Stimulated activated CD8-positive, alpha-beta memory T cell treated with anti-CD3 and anti-CD28 coated beads, Interleukin-15, amount 100 ng/mL, for 24 hours (primary cell): ENCODE results near the gene RASSF1.
"Not testable (repeated sequence)": the region's sequence is repeated elsewhere in the genome, so short reads cannot be mapped to it uniquely, and the experiment has no call there.

Source experiments
- DNase-seq: peaks from one replicate; pipeline ENCODE4 v3.0.0-alpha.2; 2020; ENCODE audit warnings: low read depth

RASSF1 gene

GRCh38 chr3:50323614-50324199 is 16.9 kb downstream of the RASSF1 start:
- DNase-seq: no peak

- no peak for DNase-seq
Measured at GRCh38 chr3:50323092-50323600, 17.5 kb downstream of the RASSF1 start.

GRCh38 chr3:50322386-50323091 is 18.1 kb downstream of the RASSF1 start, which contains the start of gene HYAL2:
TSS of gene HYAL2 (minus strand) at chr3:50322745. CDS start at chr3:50320489, 2,256 bp downstream.
- DNase-seq: no peak

- DNase-seq: no peak
Measured at GRCh38 chr3:50322115-50322385, 18.6 kb downstream of the RASSF1 start.

DNA sequence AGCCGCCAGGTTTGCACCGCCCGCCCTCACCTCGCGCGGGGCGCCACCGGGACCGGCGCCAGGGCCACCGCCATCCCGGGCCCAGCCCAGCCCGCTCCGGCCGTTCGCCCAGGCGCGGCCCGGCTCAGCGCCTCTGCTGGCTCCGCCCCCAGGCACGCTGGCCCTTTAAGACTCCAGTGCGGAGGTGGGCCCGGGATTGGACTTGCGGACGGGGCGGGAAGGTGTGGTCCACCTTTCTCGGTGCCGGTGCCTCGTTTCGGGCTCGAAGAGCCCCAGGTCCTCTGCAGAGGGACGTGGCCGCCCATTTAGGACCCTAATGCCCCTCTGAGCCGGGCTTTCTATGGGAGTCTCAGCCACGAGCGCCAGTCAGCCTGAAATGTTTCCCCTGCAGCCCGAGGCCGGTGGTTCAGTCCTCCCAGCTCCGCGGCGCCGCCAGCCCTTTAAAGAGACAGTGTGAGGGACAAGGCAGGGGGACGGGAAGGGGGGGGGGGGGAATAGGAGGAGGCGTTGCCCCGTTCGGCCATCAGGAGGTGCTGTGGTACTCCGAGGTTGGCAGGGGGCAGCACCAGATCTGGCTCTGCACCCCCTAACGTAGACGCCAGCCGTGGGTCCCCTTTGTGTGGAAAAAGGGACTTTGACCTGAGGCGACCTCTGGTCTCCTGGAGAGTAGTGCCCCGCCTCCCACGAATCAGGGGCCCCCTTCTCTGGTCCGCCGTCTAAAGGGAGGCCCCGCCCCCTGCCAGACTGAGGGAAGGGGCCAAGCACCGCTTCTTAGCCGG is 19.1 kb downstream of the RASSF1 start:
- peak; percentile 55 for DNase-seq

- DNase-seq: peak; percentile 40
Measured at GRCh38 chr3:50320853-50321335, 19.7 kb downstream of the RASSF1 start.

GRCh38 chr3:50319894-50320625 is 20.6 kb downstream of the RASSF1 start:
- DNase-seq: no peak

- no peak for DNase-seq
Measured at GRCh38 chr3:50319181-50319893, 21.3 kb downstream of the RASSF1 start.

- DNase-seq: no peak
Measured at GRCh38 chr3:50318615-50319014, 22.0 kb downstream of the RASSF1 start.

GRCh38 chr3:50318163-50318562 is 22.5 kb downstream of the RASSF1 start:
- DNase-seq: no peak

- no peak for DNase-seq
Measured at GRCh38 chr3:50317300-50317699, 23.3 kb downstream of the RASSF1 start.

GRCh38 chr3:50316657-50317242 is 23.9 kb downstream of the RASSF1 start:
- DNase-seq: peak; percentile 28

DNA sequence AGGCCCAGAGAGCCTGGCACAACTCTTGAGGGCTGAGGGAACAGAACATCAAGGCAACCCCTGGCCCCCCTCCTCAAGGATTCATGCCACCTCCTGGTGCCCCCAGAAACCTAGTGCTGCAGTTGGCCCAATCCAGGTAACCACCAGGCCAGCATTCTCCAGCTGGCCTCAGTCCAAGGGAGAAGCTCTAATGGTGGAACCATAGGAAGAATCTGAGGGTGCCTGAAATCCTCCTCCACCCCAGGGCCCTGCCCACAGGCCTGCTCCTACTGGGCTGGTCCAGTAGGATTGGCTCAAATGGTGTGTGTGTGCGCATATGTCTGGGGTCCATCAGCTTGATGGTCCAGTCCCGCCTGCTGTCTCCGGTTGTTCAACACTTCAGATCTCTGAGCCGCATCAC is 25.8 kb downstream of the RASSF1 start:
- DNase-seq: no peak

- DNase-seq: no peak
Measured at GRCh38 chr3:50314342-50314741, 26.3 kb downstream of the RASSF1 start.

DNA sequence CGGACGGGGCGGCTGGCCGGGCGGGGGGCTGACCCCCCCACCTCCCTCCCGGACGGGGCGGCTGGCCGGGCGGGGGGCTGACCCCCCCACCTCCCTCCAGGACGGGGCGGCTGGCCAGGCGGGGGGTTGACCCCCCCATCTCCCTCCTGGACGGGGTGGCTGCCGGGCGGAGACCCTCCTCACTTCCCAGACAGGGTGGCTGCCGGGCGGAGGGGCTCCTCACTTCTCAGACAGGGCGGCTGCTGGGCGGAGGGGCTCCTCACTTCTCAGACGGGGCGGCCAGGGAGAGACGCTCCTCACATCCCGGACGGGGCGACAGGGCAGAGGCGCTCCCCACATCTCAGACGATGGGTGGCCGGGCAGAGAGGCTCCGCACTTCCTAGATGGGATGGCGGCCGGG is 28.6 kb downstream of the RASSF1 start:
- not testable (repeated sequence) for DNase-seq

GRCh38 chr3:50304601-50305000 is 36.0 kb downstream of the RASSF1 start:
- no peak for DNase-seq

GRCh38 chr3:50303013-50303815 is 37.4 kb downstream of the RASSF1 start, which contains the start of gene HYAL1:
TSS of gene HYAL1 (minus strand) at chr3:50303574. CDS start at chr3:50302956, 618 bp downstream.
- no peak for DNase-seq

- DNase-seq: no peak
Measured at GRCh38 chr3:50302095-50303012, 38.3 kb downstream of the RASSF1 start.

GRCh38 chr3:50300681-50301254 is 39.9 kb downstream of the RASSF1 start:
- DNase-seq: no peak
